Inferior parietal cortex (tissue), 1 donor: ENCODE results near the gene HLA-DPA1.
"Not testable (repeated sequence)": the region's sequence is repeated elsewhere in the genome, so short reads cannot be mapped to it uniquely, and the experiment has no call there.

ENCODE experiments used
- DNase-seq: peaks from one replicate; pipeline ENCODE4 v3.0.0-alpha.2; 2016; ENCODE audit errors: extremely low spot score

HLA-DPA1 gene

GRCh38 chr6:33073431-33073871 lies at the start of gene HLA-DPA1:
HLA-DPA1 (minus strand) TSS chr6:33073649.
- peak; percentile 32 for DNase-seq

GRCh38 chr6:33123181-33123580 lies 49.7 kb upstream of the HLA-DPA1 start:
- no peak for DNase-seq

GRCh38 chr6:33120001-33120400 lies 46.6 kb upstream of the HLA-DPA1 start:
- DNase-seq: no peak

GRCh38 chr6:33118525-33119123 lies 45.2 kb upstream of the HLA-DPA1 start:
- DNase-seq: peak; percentile 84

- no peak for DNase-seq
Observed at GRCh38 chr6:33117811-33118277, 44.4 kb upstream of the HLA-DPA1 start.

- DNase-seq: peak; percentile 30
Observed at GRCh38 chr6:33116841-33117711, 43.6 kb upstream of the HLA-DPA1 start.

- no peak for DNase-seq
Observed at GRCh38 chr6:33116417-33116816, 43.0 kb upstream of the HLA-DPA1 start.

GRCh38 chr6:33114406-33114805 lies 41.0 kb upstream of the HLA-DPA1 start:
- DNase-seq: no peak

GRCh38 chr6:33113755-33114154 lies 40.3 kb upstream of the HLA-DPA1 start:
- no peak for DNase-seq

GRCh38 chr6:33112148-33112547 lies 38.7 kb upstream of the HLA-DPA1 start:
- DNase-seq: peak; percentile 69

GRCh38 chr6:33108307-33108706 lies 34.9 kb upstream of the HLA-DPA1 start:
- no peak for DNase-seq

- no peak for DNase-seq
Observed at GRCh38 chr6:33107641-33108040, 34.2 kb upstream of the HLA-DPA1 start.

GRCh38 chr6:33105916-33106871 lies 32.7 kb upstream of the HLA-DPA1 start:
- no peak for DNase-seq

- DNase-seq: no peak
Observed at GRCh38 chr6:33105386-33105785, 31.9 kb upstream of the HLA-DPA1 start.

GRCh38 chr6:33104887-33105286 lies 31.4 kb upstream of the HLA-DPA1 start:
- no peak for DNase-seq

GRCh38 chr6:33103776-33104175 lies 30.3 kb upstream of the HLA-DPA1 start:
- no peak for DNase-seq

- DNase-seq: not testable (repeated sequence)
Observed at GRCh38 chr6:33101121-33101737, 27.8 kb upstream of the HLA-DPA1 start.

GRCh38 chr6:33095681-33096080 lies 22.2 kb upstream of the HLA-DPA1 start:
- no peak for DNase-seq

- DNase-seq: no peak
Observed at GRCh38 chr6:33093855-33094254, 20.4 kb upstream of the HLA-DPA1 start.

GRCh38 chr6:33092385-33092784 lies 18.9 kb upstream of the HLA-DPA1 start:
- no peak for DNase-seq

- DNase-seq: no peak
Observed at GRCh38 chr6:33091957-33092356, 18.5 kb upstream of the HLA-DPA1 start.
